UCSD-AML1 (cell line): Measurements from ENCODE around the gene SLC9C2.
"Not testable (repeated sequence)": the region's sequence is repeated elsewhere in the genome, so short reads cannot be mapped to it uniquely, and the experiment has no call there.

Experiments
- DNase-seq: peaks from one replicate; lab custom pipeline; 2025; ENCODE audit not compliant: unreplicated experiment; lab: John Stamatoyannopoulos, UW

SLC9C2 gene

GRCh38 chr1:173462666-173463065, 140.2 kb downstream of the SLC9C2 start:
- not testable (repeated sequence) for DNase-seq

- DNase-seq, result no peak
These were observed 143.0 kb downstream of the SLC9C2 start for GRCh38 chr1:173459885-173460284.

DNA sequence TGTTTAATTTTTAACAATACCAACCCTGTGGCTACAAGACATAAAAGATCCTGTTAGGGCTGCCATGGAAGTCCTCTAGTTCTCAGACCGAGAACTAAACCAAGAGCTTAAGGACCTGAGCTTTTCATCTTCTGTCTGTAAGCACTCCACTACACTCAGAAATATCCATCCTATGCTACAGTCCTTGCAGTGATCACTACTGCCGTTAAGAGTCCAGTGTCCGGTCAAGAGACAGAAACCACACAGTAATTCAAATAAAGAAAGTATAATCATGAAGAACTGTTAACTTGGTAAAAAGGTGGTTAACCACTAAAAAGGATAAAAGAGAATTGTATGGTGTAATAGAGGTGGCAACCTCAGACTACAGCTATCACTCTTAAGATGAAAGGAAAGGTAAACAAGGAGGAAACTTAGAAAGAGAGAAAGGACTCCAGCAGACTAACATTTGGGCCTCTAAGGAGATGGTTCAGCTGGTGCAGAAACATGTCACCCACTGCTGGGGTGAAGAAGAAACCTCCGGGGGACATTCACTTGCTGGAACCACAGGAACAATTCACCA, 147.8 kb downstream of the SLC9C2 start:
- DNase-seq, result no peak

DNA sequence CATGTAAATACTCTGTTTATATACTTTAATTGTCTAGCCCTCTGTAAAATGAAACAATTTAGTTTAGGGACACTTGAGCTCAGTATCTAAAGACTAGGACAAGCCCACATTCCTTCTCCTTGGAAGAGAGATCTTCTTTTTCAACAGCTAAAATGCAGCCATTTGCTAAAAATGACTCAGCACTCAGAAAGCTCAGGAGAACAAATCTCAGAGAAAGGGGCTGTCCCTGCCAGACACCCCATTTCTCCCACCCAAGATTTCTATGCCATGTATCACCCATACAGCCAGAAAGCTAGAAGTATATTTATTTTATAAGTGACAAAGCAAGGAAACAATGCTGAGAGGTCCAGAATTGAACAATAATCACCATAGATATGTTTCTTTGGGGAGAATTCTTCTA, 148.9 kb downstream of the SLC9C2 start:
- no peak for DNase-seq

- DNase-seq, result no peak
These were observed 150.9 kb downstream of the SLC9C2 start for GRCh38 chr1:173451981-173452380.
